ENCODE results near the gene ANXA3.

DNA sequence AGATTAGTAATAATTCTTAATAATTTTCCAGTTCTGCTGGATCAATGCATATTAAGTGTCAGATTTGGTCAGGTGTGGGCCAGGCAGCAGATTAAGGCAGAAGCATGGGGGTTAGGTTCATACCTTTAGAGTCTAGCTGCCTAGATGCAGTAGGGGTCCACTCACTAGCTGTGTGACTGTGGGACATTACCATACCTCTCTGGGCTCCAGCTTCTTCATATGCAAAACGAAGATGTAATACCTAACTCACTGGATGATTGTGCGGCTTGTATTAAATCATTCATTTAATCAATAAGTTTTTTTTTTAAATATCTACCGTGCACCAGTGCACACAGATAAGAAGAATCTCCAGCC, 1.4 kb downstream of the ANXA3 start:
- TF ChIP-seq, protein P1, sequence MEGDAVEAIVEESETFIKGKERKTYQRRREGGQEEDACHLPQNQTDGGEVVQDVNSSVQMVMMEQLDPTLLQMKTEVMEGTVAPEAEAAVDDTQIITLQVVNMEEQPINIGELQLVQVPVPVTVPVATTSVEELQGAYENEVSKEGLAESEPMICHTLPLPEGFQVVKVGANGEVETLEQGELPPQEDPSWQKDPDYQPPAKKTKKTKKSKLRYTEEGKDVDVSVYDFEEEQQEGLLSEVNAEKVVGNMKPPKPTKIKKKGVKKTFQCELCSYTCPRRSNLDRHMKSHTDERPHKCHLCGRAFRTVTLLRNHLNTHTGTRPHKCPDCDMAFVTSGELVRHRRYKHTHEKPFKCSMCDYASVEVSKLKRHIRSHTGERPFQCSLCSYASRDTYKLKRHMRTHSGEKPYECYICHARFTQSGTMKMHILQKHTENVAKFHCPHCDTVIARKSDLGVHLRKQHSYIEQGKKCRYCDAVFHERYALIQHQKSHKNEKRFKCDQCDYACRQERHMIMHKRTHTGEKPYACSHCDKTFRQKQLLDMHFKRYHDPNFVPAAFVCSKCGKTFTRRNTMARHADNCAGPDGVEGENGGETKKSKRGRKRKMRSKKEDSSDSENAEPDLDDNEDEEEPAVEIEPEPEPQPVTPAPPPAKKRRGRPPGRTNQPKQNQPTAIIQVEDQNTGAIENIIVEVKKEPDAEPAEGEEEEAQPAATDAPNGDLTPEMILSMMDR (IDR thresholded peaks at IDR 0.05), result no peak
- TF ChIP-seq POLR2A (IDR thresholded peaks at IDR 0.05), result no peak

Measured in esophagus squamous epithelium (tissue), 4 donors.